ENCODE data around the gene L3MBTL4.

Gene L3MBTL4

DNA sequence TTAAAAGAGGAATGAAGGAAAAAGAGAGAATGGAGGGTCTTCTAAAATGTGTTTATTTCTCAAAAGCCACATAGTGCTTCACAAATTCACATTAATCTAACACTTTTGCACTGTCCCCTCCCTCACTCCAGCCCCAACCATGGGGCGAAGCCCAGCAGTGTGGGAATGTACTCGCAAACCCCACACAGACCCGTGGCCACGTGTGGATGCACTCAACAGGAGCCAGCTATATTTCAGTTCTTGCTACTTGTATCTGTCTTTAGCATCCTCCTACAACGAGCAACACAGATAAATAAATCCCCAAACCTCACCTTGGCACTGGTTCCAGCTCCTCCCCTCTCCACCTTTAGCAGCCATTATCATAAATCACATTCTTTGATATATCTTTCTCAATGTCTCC is 427.5 kb downstream of the L3MBTL4 start:
- no peak for DNase-seq (ENCODE audit: low spot score)

DNA sequence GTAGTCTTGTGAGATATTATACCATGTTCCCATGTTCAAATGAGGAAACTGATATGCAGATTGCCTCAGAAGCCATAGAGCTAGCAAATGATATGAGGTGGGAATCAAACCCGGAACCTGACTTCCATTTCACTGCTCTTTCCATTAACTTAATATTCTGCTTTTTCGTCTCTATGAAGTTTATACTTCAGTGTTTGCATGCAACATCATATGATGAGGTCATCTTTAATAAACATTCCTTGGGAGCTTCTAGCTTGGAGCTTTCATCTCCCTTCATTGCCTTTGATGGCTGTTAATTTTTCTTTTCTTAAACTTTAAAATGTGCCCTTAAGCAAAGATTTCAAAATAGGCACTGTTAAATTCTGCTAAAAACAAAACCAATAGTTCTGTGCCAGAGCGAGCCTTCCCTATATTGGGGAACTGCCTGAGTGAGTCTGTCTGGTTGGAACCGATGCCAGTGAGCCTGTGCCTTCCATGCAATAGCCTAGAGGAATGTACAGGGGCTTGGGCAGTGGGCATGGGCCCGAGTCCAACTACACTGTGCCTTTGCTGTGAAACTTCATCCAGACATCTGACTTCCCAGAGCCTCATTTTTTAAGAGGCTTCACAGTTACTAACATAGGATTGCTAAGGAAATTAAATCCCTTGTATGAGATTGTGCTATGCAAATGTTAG is 428.3 kb downstream of the L3MBTL4 start:
- no peak for DNase-seq (ENCODE audit: low spot score)

DNA sequence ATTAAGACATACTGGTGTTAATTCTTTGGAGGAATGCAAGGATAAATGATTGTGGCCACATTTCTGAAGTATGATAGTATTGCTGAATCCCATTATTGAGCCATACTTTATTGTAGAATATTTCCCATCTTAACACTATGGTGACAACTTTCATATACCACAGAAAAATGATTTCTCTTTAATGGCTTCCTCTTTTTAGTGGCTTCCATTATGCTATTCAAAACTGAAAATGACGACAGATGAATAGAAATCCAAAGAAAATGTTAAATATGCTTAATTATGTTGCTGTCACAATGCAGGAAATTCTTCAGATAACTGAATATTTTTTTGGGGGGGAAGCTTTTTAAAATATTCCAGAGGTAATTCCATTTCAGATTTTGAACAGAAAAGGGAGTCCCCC is 430.5 kb downstream of the L3MBTL4 start:
- DNase-seq (ENCODE audit: low spot score), result no peak

DNA sequence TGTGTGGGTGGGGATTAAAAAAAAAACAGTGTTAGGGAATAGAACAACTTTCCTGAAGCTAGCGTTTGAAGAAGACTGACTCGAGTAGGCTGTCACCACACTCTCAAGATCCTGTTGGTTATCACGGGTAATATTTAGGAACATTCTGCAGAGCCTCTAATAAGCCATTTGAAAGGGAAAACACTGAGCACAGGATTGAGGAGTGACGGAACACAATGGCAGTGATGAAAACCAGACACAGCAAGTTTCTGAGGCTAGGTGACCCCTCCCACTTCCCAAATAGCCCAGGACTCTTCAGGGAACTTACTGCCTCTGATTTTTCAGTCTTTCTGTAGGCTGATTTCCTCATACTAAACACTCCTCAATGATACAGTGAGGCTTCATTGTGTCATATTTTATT is 431.2 kb downstream of the L3MBTL4 start:
- no peak for DNase-seq (ENCODE audit: low spot score)

DNA sequence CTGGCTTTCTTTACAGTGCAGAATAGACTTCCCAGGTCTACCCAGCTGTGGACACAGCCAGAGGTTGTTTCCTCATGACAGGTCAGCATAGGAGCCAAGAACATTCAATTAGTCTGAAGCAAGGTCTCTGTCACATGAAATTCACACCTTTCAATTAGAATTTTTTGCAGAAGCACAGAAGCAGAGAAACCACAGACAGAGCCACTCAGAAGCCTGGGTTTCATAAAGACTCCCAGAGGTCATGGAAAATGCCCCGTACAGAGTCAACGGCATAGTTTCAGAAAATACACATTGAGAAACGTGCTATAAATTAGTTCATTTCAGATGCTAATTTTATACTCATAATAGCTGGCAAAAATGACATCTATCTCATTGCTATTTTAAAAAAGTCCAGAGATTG is 432.4 kb downstream of the L3MBTL4 start:
- no peak for DNase-seq (ENCODE audit: low spot score)

DNA sequence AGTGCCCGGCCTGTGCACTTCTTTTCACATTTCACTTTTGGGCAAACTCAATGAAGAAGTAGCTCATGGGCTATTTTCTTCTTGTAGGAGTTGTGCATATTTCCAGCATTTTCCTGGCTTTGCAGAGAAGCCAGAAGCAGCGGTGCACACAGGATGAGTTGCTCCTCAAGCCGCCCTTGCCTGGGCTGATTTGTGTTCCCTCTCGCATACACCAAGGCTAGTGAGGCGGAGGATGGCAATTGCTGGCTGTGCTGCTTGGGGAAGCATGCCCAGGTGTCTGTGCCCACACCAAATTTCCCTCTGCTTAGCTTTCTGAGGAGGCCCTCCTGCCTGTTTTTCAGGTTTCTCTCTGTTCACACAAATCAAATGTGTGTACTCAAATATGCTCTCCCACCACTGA is 434.0 kb downstream of the L3MBTL4 start:
- no peak for DNase-seq (ENCODE audit: low spot score)

DNA sequence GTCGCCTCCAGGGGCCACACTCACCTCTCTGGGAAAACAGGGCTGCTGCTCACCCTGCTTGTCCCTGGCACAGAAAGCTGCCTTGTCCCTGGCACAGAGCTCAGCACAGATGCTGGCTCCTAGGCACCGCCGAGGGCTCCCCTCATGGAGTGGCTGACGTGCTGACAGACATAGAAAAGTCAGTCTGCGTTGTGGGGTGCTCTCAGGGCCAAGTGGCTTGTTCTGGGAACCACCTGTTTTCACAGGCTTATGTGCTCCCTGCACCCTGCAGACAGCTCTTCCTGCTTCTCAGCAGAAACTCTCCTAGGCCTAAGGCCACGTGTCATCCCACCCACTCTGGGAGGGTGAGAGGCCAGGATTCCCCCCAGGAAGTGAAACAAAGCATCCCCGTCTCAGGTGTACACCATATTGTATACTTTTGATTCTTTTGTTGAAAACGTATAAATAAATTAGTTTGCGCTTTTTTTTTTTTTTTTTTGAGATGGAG is 434.7 kb downstream of the L3MBTL4 start:
- no peak for DNase-seq (ENCODE audit: low spot score)

DNA sequence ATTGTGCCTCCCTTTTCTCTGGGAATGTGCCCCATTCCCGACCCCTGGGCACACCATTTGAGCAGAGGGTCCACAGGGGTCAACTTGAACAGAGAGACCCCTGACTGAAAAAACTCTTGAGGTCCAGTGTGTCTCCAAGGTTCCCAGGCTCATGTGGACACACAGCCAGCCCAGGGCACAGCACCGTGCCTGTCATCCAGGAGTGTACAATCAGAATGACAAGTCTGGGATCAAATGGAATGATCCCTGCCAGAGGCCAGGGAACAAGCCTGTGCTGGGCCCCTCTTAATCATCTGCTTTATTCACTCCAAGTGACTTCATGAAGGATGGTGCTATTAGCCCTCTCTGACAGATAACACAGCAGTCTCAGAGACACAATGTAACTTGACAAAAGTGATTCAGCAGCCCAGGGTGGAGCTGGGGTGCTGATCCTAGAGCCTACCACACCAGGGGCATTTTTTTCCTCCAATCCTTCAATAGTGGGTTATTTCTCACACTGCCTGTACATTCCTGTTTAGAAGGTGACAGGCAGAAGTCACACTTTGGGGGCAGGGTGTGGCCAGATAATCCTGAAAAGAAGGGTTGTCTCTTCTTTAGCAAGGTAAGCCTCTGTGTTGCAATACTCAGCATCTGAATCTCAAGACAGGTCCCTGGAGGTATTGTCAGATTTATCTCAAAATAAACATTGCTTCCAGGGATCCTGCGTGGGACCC is 435.4 kb downstream of the L3MBTL4 start:
- DNase-seq (ENCODE audit: low spot score), result no peak

DNA sequence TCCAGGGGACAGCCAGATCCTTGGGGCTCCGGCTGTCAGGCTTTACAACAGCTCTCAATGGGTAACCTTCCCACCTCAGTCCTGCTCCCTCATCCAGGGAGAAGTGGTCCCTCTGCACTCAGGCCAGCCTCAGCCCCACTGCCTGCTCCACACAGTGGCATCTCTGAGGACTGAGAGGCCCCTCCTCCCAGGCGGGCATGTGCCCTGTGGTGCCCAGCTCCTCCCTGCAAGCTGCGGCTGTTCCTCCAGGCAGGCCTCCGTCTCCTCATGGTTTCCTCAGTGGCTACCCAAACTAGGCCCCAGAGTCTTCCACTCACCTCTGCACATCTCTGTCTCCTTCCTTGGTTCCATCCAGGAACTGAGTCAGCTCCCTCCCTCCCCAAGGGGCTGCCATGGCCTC is 437.7 kb downstream of the L3MBTL4 start:
- DNase-seq (ENCODE audit: low spot score), result no peak

DNA sequence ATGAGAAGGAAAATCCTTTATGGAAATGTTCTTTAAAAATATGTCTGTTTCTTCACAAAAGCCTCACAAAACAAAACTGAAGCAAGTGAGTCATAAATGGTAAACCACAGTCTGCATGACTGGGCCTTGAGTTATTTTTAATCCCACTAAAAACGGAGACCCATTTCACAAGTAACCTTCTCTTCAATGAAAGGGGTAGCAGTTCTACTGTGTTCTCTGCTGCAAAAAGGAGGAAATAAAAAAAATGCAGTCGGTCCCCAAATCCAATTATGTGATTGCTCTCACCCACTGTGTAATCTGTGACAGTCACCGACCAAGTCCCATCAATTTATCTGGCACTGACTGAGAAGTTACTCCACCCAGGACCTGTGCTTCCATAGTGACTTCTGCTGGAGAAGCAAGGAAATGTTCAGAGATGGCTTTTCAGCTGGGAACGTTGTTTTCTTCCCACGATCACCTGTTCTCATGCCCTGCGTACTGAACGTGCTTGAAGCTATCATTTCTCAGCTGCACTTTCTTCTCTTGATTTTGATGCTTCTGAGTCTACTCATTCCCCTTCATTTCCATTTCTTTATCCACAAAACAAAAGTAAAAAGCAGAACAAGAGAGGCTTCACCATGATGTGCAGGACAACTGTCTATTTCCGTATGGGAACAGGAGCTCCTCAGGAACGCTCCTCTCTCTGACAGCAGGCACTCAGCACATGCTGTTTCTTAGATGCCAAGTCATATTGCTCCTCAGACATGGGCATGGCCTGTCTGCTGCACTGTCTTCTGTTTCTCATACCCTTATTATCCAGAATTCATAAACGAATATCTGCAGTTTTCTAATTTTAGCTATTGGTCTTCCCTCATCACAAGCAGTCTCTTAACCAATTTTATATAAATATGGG is 439.4 kb downstream of the L3MBTL4 start:
- no peak for DNase-seq (ENCODE audit: low spot score)

DNA sequence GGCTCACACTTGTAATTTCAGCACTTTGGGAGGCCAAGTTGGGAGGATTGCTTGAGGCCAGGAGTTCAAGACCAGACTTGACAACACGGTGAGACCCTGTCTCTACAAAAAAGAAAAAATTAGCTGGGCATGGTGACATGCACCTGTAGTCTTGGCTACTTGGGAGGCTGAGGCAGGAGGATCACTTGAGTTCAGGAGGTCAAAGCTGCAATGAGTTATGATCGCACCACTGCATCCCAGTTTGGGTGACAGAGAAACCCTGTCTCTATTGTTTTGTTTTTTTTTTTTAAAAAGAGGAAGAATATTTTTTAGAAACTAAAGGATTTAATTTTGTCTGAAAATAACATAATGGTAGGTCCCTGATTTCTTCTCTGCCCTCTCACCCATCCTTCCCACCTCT is 440.0 kb downstream of the L3MBTL4 start:
- DNase-seq (ENCODE audit: low spot score), result no peak

DNA sequence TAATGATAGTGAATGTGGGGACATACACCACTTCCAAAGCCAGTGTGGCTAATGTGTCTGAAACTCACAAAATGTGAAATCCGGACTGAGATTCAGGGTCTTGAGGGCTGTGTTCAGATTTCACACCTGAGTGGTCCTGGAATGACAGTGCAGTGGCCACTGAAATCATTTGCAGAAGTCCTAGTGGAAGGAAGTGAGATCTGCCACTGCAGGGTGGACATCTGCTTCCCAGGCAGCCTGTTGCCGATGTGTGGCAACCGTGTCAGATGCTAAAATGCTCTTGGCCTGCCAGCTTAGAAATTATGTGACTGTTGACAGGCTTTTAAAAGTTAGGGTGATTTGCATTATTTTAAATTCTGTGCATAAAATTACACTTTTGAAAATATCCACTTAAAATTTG is 441.6 kb downstream of the L3MBTL4 start:
- DNase-seq (ENCODE audit: low spot score), result no peak

DNA sequence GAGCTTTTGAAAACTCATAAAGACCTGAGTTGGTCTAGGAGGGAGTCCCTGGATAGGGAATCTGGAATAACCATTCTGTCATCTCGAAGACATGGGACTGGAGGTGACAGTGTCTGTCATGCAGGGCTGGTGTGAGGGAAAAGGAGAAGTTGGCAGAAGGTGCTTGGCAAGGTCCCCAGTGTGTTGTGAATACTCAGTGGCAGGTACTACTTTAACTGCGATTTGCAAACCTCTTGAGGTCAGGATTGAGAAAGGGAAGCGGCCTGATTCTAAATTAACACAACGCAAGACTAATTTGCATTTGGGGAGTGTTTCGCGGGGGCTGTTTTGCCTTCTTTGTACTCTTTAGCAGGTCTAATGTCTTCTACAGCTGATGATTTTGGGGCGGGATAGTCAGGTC is 442.4 kb downstream of the L3MBTL4 start:
- no peak for DNase-seq (ENCODE audit: low spot score)

DNA sequence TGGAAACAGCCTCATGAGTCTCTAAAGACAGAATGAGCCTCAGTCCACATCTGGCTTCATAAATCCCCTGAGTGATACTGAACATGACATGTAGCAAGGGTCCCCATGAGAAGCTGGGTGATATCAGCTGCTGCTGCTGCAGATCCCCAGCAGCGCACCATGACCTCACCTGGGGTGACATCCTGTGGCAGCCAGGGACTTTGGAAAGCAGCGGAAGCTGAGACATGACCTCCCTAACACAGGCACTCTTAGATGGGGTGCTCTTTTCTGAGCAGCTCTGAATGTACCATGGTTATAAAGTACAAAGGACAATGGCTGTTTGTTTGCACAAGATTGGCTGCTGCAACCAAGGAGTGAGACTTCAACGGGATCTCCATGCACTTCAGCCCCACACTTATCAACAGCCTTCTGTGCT is 444.7 kb downstream of the L3MBTL4 start:
- DNase-seq (ENCODE audit: low spot score), result no peak

DNA sequence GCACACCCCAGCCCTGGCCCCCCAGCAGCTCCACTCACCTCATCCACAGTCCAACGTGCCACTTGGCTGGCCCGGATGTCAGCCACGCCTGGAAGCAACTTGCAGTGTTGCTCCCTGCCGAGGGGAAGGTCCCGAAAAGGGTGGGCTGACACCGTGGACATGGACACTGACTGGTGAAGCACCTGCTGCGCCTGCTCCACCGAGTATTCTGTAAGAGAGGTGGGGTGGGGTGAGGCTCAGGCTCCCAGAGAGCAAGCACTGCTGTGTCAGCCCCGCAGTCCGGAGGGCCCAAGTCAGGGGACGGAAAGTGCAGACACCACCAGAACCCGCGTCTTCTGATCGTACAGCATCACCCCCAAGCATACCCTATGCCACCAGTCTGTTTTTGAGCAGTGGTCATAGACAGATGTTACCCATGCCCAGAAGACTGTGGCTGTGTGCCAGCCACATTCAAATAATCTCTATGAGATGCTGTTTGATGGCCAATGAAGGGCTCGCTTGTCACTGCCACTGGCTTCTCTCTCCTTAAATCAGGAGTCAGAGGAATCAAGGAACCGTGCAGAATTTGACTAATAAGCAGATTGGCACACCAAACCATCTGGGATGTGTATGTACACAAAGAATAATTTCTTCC is 445.2 kb downstream of the L3MBTL4 start:
- no peak for DNase-seq (ENCODE audit: low spot score)

DNA sequence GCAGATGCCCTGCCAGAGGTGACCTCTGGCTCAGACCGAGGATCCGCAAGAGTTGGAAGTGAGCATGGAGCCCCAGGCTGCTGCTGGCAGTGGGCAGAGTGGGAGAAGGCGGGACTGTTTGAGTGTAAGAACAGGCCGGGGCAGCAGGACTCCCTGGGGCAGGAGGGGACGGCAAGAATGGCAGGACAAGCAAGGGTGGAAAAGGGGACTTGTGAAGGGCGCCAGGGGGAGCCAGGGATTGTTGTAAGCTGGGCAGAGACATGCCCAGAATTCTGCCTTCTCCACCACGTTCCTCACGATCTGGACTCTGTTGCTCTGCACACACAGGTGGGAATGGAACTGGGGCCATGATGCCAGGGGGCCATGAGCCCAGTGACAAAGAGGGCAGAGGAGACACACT is 447.0 kb downstream of the L3MBTL4 start:
- DNase-seq (ENCODE audit: low spot score), result no peak

DNA sequence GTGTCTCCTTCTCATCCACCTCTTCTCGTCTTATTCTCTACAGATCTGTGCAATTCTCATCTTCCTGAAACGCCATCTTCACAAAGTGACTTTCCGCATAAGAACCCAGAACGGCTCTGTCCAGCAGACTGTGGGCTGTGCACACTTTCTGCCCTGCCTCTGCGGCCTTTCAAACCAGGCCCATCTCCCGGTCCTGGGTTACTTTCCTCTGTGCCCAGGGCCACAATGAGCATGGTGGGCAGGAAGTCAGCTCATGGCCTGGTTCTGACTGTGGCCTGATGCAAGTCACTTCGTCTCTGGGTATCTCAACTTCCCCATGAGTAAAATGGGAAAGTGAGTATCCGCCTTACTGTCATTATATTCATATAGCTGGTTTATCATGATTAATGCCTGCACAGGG is 447.7 kb downstream of the L3MBTL4 start:
- DNase-seq (ENCODE audit: low spot score), result no peak

DNA sequence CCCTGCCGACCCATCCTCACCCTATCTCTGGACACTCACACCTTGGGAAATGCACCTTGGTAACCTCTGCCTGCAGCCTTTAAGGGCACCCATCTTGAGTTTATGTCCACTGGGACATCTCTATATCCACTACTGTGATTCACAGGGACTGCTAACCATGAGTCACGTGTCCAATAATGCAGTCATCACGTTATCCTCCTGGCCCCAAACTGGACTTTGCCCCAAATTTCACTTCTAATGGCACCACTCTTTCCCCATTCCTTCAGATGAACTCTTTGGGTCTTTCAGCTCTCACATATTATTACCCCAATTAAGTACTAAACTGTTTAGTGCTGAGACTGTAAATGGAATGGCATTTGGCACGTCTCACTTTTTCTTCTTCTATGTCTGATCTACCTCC is 448.2 kb downstream of the L3MBTL4 start:
- DNase-seq (ENCODE audit: low spot score), result no peak

DNA sequence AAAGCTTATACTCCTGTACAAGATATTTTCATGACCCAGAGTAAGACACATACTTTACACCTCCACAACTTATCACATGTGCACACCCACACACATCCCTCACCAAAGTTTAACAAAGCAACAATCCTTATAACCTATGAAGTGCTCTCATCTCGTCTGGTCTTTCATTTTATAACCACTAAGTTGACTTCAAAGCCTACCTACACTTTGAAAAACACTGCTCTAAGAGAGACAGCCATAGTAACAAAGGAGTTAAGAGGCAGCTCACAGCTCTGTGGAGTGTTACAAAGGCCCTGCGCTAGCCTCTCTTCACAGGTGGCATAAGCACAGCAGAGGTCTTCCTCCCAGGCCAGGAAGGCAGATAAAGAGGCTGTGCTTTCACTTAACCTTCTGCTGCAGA is 449.7 kb downstream of the L3MBTL4 start:
- no peak for DNase-seq (ENCODE audit: low spot score)

DNA sequence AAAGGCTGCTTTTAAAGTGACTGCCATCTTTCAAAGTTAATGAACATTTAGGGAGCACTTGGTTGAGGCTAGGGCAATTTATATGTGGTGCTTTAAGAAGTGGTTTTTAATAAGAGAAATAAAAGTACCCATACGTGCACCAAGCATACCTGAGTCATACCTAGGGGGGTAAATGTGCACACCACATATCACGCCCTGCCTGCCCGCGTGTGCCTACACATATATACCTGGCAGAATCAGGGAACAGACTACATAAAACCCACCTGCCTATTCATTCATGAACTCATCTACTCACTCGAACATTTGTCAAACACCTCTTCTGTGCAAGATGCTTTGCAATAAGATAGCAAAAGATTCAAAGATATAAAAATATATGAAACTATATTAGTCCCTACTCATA is 450.1 kb downstream of the L3MBTL4 start:
- DNase-seq (ENCODE audit: low spot score), result no peak

DNA sequence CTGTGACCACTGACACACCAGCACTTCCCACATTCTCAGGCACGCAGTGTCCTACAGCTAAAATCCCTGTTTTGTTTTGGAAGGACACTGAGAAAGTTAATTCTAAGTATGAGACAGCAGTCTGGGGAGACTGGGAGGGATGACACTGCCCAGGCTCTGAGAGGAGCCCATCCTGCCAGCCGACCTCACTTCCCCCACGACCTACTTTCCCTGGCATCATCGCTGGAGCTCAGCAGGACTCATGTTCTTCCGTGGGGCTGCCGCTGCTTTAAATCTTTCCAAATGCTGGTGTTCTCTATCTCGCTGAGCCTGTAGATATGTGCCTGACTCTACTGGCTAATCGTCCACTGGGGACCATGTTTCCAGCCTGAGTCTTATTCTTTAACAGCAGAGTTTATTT is 450.6 kb downstream of the L3MBTL4 start:
- no peak for DNase-seq (ENCODE audit: low spot score)

DNA sequence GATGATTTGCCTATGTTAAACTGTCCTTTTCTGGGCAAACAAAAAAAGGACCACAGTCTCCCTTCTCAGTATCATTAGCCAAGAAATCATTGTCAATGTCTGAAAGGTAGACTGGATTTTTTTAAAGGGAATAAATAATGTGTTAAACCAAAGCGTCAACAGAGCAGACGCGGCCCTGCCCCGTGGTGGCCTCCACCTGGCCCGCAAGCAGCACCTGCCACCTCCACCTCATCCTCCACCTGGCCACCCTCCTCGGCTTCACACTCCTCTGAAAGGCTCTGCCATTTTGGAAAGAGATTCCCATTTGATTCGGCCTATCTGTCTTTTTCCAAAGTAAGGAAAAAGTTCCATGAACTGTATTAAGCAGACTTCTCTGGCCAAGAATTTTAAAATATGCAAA is 451.4 kb downstream of the L3MBTL4 start:
- no peak for DNase-seq (ENCODE audit: low spot score)

Data from hematopoietic multipotent progenitor cell treated with erythropoietin and hydrocortisone succinate and interleukin-3 and kit ligand, for 15 days (in vitro differentiated cells).